ENCODE measurements around the gene UGT1A8. TPM values are rescaled to one million over a fixed set of nuclear protein-coding genes. Genes with fewer than 3 reads are reported as not detected.

Gene UGT1A8
- total RNA-seq, 4 donors from 2014 or later, result 1.1 to 15.1 (median 9.4) TPM

- Histone ChIP-seq H3K4me1 (no peaks in the 10 kb centered on the region), H3K36me3 (no peaks in the 10 kb centered on the region), H3K27me3 (no peaks in the 10 kb centered on the region), H3K4me3 (no peak overlapping the region), H3K27ac (no peak overlapping the region), H3K9me3 (no peaks in the 10 kb centered on the region)
- TF ChIP-seq CTCF (IDR thresholded peaks at IDR 0.05), result no peak
- no peak for TF ChIP-seq POLR2AphosphoS5 (IDR thresholded peaks at IDR 0.05)
- TF ChIP-seq POLR2A (IDR thresholded peaks at IDR 0.05), result no peak
- TF ChIP-seq EP300 (IDR thresholded peaks at IDR 0.05; ENCODE audit: low read depth), result no peak
- intact Hi-C loops (cut with DNase I; ENCODE audit: low total_unique reads), result no loop called here
- DNase-seq, result no peak
- in situ Hi-C loops (cut with MboI; ENCODE audit: low pct_ligation_motif_present in 1 of 4, low pct_unique_long_range_greater_than_20kb in 1 of 4, low sequenced_read_pairs in 3 of 4), result no loop called here
- WGBS, 2 donors (ENCODE audit: low coverage in 1 of 2), result 44 to 56% methylated on average over 1 of the region's 1 CpG
Observed at GRCh38 chr2:233674314-233674713, 56.9 kb downstream of the UGT1A8 start.

GRCh38 chr2:233674995-233675394 is 57.6 kb downstream of the UGT1A8 start:
- no peak overlapping the region for H3K4me3 ChIP-seq
- in situ Hi-C loops (cut with MboI; ENCODE audit: low pct_ligation_motif_present in 1 of 4, low pct_unique_long_range_greater_than_20kb in 1 of 4, low sequenced_read_pairs in 3 of 4) (no loop called here), intact Hi-C loops (cut with DNase I; ENCODE audit: low total_unique reads) (no loop called here)
- no peak for DNase-seq
- no peaks in the 10 kb centered on the region for H3K36me3 ChIP-seq
- H3K9me3 ChIP-seq, result no peaks in the 10 kb centered on the region
- TF ChIP-seq POLR2A (IDR thresholded peaks at IDR 0.05) (no peak), CTCF (IDR thresholded peaks at IDR 0.05) (peak in 1 of 5 experiments; percentile 9), POLR2AphosphoS5 (IDR thresholded peaks at IDR 0.05) (no peak)
- 71 to 78% methylated on average over 3 to 4 of the region's 4 CpGs for WGBS, 2 donors (ENCODE audit: low coverage in 1 of 2)
- H3K27me3 ChIP-seq, result no peaks in the 10 kb centered on the region
- no peaks in the 10 kb centered on the region for H3K4me1 ChIP-seq
- H3K27ac ChIP-seq, result no peak overlapping the region

GRCh38 chr2:233676046-233676445 is 58.6 kb downstream of the UGT1A8 start:
- in situ Hi-C loops (cut with MboI; ENCODE audit: low pct_ligation_motif_present in 1 of 4, low pct_unique_long_range_greater_than_20kb in 1 of 4, low sequenced_read_pairs in 3 of 4), result no loop called here
- TF ChIP-seq POLR2A (IDR thresholded peaks at IDR 0.05), result no peak
- TF ChIP-seq EP300 (IDR thresholded peaks at IDR 0.05; ENCODE audit: low read depth), result no peak
- TF ChIP-seq POLR2AphosphoS5 (IDR thresholded peaks at IDR 0.05), result no peak
- TF ChIP-seq CTCF (IDR thresholded peaks at IDR 0.05), result no peak
- H3K36me3 ChIP-seq, result no peaks in the 10 kb centered on the region
- intact Hi-C loops (cut with DNase I; ENCODE audit: low total_unique reads), result no loop called here
- no peak overlapping the region for H3K27ac ChIP-seq
- no peak for DNase-seq
- no peaks in the 10 kb centered on the region for H3K4me1 ChIP-seq
- no peak overlapping the region for H3K4me3 ChIP-seq
- no peaks in the 10 kb centered on the region for H3K27me3 ChIP-seq
- WGBS, 2 donors (ENCODE audit: low coverage in 1 of 2), result 80 to 89% methylated on average over 1 to 2 of the region's 2 CpGs
- H3K9me3 ChIP-seq, result no peaks in the 10 kb centered on the region

- Histone ChIP-seq H3K27me3 (no peaks in the 10 kb centered on the region), H3K4me3 (no peak overlapping the region), H3K4me1 (peaks cover 0 to 3% (median 1%) of the 10 kb centered on the region in 4 donors), H3K9me3 (no peaks in the 10 kb centered on the region), H3K36me3 (no peaks in the 10 kb centered on the region), H3K27ac (no peak overlapping the region)
- intact Hi-C loops (cut with DNase I; ENCODE audit: low total_unique reads) (no loop called here), in situ Hi-C loops (cut with MboI; ENCODE audit: low pct_ligation_motif_present in 1 of 4, low pct_unique_long_range_greater_than_20kb in 1 of 4, low sequenced_read_pairs in 3 of 4) (no loop called here)
- DNase-seq, result no peak
- WGBS, 2 donors (ENCODE audit: low coverage in 1 of 2), result 48 to 51% methylated on average over 4 of the region's 4 CpGs
- no peak for TF ChIP-seq POLR2A (IDR thresholded peaks at IDR 0.05)
- no peak for TF ChIP-seq POLR2AphosphoS5 (IDR thresholded peaks at IDR 0.05)
- no peak for TF ChIP-seq EP300 (IDR thresholded peaks at IDR 0.05; ENCODE audit: low read depth)
- TF ChIP-seq CTCF (IDR thresholded peaks at IDR 0.05), result no peak
Observed at GRCh38 chr2:233679196-233679595, 61.8 kb downstream of the UGT1A8 start.
